Activated CD4-positive, alpha-beta T cell treated with anti-CD3 and anti-CD28 coated beads, Interleukin-2, amount 50 U/mL, for 48 hours (primary cell): ENCODE measurements around the gene MSN.

ENCODE experiments used
- DNase-seq, 2 experiments: peaks; one replicate each; pipeline ENCODE4 v3.0.0-alpha.2; 2020

Gene MSN

GRCh38 chrX:65674204-65674893, 6.9 kb downstream of the MSN start:
- no peak for DNase-seq

- DNase-seq: no peak
Measured at GRCh38 chrX:65677954-65678469, 10.6 kb downstream of the MSN start.

- no peak for DNase-seq
Measured at GRCh38 chrX:65679071-65679540, 11.7 kb downstream of the MSN start.

GRCh38 chrX:65681810-65682209, 14.4 kb downstream of the MSN start:
- no peak for DNase-seq

GRCh38 chrX:65685112-65685511, 17.7 kb downstream of the MSN start:
- no peak for DNase-seq

GRCh38 chrX:65686236-65686635, 18.8 kb downstream of the MSN start:
- no peak for DNase-seq

- no peak for DNase-seq
Measured at GRCh38 chrX:65687367-65687766, 19.9 kb downstream of the MSN start.

- DNase-seq: no peak
Measured at GRCh38 chrX:65688403-65688871, 21.0 kb downstream of the MSN start.

- DNase-seq: no peak
Measured at GRCh38 chrX:65689377-65689776, 21.9 kb downstream of the MSN start.

- DNase-seq: no peak
Measured at GRCh38 chrX:65690057-65690855, 22.8 kb downstream of the MSN start.

GRCh38 chrX:65695849-65696449, 28.5 kb downstream of the MSN start:
- DNase-seq: no peak

- no peak for DNase-seq
Measured at GRCh38 chrX:65696613-65697012, 29.2 kb downstream of the MSN start.

GRCh38 chrX:65697211-65697641, 29.8 kb downstream of the MSN start:
- DNase-seq: no peak

GRCh38 chrX:65697915-65698796, 30.7 kb downstream of the MSN start:
- peak; percentile 67 to 74 for DNase-seq

- DNase-seq: no peak
Measured at GRCh38 chrX:65702956-65703355, 35.5 kb downstream of the MSN start.

GRCh38 chrX:65705439-65705838, 38.0 kb downstream of the MSN start:
- DNase-seq: no peak

- peak; percentile 55 to 67 for DNase-seq
Measured at GRCh38 chrX:65706041-65706828, 38.8 kb downstream of the MSN start.

- DNase-seq: no peak
Measured at GRCh38 chrX:65707151-65707550, 39.7 kb downstream of the MSN start.

GRCh38 chrX:65712005-65712806, 44.8 kb downstream of the MSN start:
- DNase-seq: no peak

GRCh38 chrX:65718538-65718937, 51.1 kb downstream of the MSN start:
- DNase-seq: no peak
